ENCODE measurements around the gene ASGR2.

DNA sequence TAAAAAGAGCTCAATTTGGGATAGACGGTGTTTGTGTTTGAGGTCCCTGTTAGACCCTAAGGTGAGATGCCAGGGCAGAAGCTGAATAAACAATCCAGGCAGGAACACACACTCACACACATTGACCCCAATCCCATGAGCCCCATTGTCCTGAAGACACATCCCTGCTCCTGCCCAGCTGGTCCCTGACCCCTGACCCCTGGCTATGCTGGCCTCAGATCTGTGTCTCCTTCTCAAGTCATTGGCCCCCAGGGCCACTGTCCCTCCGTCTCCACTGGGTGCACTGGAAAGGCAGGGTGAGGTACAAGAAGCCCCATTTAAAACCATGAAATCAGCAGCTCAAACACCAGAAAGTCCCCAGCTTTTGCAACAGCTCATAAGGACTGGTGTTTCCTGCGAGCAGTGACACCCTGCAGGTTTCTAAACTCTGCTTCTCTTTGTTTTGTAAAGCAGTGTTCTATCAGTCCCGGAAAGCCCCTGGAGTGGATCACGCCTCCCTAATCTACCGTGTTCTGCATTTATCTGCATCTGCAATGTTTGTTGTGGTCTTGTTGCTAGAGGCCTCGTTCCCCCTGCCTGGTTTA lies 18.0 kb upstream of the ASGR2 start:
- TF ChIP-seq TAF1 (IDR thresholded peaks at IDR 0.05; ENCODE audit: borderline replicate concordance, low read depth, low read length) (no peak), ELF1 (IDR thresholded peaks at IDR 0.05) (no peak)
- TF ChIP-seq, protein P1, sequence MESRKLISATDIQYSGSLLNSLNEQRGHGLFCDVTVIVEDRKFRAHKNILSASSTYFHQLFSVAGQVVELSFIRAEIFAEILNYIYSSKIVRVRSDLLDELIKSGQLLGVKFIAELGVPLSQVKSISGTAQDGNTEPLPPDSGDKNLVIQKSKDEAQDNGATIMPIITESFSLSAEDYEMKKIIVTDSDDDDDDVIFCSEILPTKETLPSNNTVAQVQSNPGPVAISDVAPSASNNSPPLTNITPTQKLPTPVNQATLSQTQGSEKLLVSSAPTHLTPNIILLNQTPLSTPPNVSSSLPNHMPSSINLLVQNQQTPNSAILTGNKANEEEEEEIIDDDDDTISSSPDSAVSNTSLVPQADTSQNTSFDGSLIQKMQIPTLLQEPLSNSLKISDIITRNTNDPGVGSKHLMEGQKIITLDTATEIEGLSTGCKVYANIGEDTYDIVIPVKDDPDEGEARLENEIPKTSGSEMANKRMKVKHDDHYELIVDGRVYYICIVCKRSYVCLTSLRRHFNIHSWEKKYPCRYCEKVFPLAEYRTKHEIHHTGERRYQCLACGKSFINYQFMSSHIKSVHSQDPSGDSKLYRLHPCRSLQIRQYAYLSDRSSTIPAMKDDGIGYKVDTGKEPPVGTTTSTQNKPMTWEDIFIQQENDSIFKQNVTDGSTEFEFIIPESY (IDR thresholded peaks at IDR 0.05; ENCODE audit: borderline replicate concordance, low read depth), result no peak
- TF ChIP-seq, protein P2, sequence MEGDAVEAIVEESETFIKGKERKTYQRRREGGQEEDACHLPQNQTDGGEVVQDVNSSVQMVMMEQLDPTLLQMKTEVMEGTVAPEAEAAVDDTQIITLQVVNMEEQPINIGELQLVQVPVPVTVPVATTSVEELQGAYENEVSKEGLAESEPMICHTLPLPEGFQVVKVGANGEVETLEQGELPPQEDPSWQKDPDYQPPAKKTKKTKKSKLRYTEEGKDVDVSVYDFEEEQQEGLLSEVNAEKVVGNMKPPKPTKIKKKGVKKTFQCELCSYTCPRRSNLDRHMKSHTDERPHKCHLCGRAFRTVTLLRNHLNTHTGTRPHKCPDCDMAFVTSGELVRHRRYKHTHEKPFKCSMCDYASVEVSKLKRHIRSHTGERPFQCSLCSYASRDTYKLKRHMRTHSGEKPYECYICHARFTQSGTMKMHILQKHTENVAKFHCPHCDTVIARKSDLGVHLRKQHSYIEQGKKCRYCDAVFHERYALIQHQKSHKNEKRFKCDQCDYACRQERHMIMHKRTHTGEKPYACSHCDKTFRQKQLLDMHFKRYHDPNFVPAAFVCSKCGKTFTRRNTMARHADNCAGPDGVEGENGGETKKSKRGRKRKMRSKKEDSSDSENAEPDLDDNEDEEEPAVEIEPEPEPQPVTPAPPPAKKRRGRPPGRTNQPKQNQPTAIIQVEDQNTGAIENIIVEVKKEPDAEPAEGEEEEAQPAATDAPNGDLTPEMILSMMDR (IDR thresholded peaks at IDR 0.05), result no peak

All from SK-N-SH (cell line).